HG03045 (cell line): ENCODE results near the gene KCTD5.
"Not testable (repeated sequence)": the region's sequence is repeated elsewhere in the genome, so short reads cannot be mapped to it uniquely, and the experiment has no call there.

Source experiments
- ATAC-seq: cut with Tn5 transposase; IDR thresholded peaks from one replicate; pipeline ENCODE4 v1.9.1; 2021; ENCODE audit warnings: mild to moderate bottlenecking, moderate library complexity; ENCODE audit not compliant: unreplicated experiment

KCTD5 gene

GRCh38 chr16:2721634-2722173 lies 39.4 kb downstream of the KCTD5 start:
- not testable (repeated sequence) for ATAC-seq

DNA sequence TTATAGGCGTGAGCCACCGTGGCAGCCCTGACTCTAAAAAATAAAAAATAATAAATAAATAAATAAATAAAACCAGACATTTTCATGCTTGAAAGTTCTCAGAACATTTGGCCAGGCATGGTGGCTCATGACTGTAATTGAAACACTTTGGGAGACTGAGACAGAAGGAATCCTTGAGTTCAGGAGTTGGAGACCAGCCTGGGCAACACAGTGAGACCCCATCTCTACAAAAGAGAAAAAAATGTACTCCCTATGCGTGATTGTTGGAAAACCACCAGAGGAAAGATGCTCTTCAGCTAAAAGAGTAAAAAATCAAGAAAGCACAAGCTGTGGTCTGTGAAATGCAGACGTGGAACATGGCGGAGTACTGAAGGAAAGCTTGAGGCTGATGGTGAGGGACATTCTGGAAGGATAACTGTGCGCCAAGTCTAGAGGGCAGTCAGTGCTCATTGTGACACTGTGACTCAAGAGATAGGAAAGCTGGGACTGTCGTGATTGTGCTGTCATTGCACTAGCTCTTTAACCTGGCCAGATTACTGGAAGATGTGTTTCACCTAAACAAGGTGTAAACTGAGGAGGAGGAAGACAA lies 41.9 kb downstream of the KCTD5 start:
- ATAC-seq: no peak

GRCh38 chr16:2724816-2725348 lies 42.6 kb downstream of the KCTD5 start:
- no peak for ATAC-seq

- ATAC-seq: no peak
Measured at GRCh38 chr16:2726923-2727322, 44.6 kb downstream of the KCTD5 start.

DNA sequence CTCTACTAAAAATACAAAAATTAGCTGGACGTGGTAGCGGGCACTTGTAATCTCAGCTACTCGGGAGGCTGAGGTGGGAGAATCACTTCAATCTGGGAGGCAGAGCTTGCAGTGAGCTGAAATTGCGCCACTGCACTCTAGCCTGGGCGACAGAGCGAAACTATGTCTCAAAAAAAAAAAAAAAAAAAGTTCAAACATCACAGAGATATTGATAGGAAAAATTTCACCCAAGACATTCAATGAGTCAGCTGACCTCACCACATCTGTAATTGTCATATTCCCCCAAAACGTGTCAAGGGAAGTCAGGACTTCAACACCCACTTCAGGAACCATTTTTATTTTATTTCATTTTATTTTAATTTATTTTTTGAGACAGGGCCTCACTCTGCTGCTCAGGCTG lies 45.7 kb downstream of the KCTD5 start:
- ATAC-seq: no peak

DNA sequence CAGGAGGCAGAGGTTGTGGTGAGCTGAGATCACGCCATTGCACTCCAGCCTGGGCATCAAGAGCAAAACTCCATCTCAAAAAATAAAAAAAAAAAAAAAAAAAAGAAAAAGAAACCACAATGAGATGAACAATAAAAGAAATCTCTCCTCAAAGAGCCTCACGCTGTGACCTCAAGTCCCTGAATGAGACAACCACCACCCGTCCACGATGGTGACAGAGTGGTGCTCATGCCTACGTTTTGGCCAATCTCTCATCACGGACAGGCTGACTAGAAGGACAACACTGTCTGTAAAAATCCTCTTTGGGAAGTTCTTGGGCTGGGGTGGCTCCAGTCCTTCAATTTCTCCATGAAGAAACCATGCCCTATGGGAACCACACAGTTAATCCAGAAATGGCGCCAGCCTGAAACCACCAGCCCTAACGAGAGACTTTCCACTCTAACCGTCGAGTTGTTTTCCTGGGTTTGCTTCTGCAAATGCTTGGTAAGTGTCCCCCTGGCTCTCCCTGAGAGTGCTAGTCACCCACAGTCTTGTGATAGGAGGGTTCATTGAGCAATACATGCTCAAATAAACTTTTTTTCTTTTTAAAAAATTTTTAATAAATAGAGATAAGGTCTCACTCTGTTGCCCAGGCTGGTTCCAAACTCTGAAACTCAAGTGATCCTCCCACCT lies 52.7 kb downstream of the KCTD5 start:
- ATAC-seq: no peak

GRCh38 chr16:2736476-2737237 lies 54.3 kb downstream of the KCTD5 start:
- ATAC-seq: no peak

GRCh38 chr16:2737238-2737605 lies 54.9 kb downstream of the KCTD5 start:
- no peak for ATAC-seq

- no peak for ATAC-seq
Measured at GRCh38 chr16:2737895-2738418, 55.6 kb downstream of the KCTD5 start.

DNA sequence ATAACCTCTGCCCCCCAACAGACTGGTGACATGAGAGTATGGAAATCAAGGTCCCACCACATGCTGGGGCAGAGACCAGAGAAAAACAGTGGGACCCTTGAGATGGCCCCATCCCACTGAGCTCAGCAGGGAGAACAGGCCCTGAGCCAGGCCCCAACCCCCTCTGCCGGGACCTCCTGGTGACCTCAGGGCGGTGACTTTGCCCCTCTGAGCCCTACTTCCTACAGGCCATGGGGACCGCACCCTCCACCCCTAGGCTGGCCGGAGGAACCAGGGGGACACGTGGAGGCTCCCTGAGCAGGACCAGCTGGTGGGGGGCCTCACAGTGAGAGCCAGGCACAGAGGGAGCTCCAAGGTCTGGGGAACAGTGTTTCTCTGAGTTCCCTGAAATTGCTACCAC lies 56.3 kb downstream of the KCTD5 start:
- ATAC-seq: no peak

DNA sequence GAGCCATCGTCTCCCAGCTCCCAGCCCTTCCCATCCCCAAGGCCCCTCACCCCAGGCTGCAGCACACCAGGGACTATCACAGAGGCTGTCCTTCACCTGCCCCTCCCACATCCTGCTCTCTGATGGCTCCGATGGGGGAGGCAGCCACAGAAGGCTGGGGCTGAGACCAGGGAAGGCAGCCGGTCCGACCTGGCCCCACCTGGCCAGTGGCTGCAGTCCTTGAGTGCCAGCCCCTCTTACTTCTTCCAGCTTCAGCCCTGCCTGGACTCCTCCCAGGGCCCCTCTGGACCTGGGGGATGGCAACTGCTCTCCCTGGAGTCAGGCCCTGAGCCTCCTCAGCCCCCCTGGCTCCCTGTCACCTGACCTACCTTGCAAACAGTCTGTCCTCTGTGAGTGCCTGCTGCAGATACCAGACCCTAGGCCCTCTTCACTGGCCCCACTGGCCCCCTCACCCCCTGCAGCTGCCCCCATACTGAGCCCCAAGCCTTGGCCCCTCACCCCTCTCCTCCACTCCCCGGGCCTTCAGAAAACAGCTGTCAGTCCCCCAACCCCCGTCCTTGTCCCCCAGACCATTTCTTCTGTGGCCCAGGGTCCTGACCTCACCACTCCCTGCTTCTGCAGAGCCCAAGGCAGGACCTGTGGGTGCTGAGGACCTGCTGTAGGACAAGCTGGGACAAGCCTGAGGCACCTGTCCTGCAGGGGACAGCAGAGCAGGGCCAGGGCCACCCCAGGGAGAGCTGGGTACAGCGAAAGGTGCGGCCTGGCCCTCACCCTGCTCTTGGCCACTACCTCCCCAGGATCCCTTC lies 57.5 kb downstream of the KCTD5 start:
- ATAC-seq: no peak

DNA sequence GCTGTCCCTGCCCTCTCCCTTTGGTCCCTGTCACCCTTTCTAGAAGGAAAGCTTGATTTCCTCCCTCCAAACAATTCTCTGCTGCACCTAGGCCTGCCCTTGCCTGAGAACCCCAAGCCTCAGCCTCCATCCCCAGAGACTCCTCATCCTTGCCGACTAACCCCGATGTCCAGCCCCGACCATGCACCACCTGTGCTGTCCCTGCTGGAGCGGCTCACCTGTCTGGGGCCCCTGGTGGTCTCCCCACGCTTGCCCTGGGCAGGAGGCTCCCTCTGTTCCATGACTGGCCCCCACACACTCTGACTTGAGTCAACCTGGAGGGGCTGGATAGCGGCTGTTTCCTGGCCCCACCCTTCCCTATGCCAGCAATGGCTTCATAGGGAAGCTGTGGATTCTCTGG lies 58.2 kb downstream of the KCTD5 start:
- no peak for ATAC-seq

- no peak for ATAC-seq
Measured at GRCh38 chr16:2741168-2741567, 58.8 kb downstream of the KCTD5 start.

DNA sequence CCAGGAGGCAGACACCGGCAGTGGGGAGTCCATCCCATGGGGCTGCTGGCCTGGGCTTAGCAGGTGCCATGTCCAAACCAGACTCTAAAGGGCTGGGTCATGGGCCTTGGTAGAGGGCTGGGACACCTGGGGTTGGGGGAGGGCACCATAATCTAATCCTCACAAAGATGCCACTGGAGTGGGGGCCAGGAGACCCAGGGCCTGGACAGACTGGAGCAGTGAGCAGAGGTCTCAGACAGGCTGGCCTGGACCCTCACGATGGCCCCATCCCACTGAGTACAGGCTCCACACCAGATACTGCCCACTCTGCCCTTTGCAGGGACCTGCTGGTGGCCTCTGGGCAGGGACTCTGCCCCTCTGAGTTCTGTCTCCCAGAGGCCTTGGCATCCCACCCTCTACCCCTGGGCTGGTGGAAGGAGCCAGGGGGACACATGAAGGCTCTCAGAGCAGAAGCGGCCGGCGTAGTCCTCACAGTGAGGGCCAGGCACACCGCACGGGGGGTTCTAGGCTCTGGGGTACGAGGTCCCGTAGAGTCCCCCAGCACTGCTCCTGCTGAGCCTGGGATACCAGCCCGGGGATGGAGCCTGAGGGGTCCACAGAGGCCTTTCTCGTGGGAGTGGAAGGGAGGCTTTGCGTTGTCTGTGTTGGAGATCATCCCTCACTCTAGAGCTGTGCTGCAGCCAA lies 60.1 kb downstream of the KCTD5 start:
- no peak for ATAC-seq

- no peak for ATAC-seq
Measured at GRCh38 chr16:2743007-2743810, 60.9 kb downstream of the KCTD5 start.

DNA sequence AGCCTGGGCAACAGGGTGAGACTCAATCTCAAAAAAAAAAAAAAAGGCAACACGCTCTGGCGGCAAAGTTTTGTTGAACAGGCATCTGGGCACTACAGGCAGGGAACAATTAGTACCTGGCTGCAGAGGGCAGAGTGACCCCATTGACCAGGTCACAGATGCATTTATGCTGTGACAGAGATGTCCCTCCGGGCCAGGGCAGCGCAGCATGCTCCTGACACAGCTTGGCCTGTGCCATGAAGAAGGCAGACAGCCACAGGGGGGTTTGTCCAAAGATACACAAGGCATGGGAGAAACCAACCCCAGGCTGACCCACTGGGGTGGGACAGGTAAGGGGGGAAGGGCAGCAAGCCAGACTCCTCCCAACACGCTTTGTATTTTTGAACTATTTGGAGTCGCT lies 62.4 kb downstream of the KCTD5 start:
- no peak for ATAC-seq

DNA sequence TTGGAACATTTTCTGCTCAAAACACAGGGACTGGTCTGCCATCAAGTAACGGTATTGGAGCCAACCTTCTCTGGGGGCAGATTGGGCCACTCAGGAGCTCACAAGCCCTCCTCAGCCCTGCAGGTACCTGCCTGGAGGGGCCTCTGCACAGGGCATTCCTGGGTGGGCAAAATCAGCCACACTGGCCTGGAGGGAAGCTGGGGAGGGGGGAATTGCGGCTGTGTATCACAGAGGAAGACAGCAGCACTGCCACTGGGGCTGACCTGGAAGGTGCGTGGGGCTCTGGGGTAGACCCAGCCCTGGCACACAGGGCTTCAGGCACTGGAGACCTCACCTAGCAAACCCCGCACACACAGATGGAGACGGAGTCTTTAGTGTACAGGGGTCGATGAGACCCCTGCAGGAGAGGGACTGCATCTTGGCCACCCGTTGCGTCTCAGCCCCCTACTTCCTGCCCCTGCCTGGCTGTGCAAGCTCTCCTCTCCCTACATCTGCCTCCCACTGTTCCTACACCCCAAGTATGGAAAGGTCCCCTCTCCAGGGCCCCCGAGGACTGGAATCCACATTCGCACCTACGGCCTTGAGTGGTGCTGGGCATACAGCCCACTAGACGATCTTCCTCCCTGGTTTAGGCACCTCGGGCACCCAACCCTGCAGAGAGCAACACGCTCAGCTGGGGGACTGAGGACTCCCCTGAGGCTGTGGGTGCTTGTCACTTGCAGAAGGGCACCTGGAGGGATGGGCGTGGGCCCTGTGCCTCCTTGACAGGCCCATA lies 63.0 kb downstream of the KCTD5 start:
- no peak for ATAC-seq

DNA sequence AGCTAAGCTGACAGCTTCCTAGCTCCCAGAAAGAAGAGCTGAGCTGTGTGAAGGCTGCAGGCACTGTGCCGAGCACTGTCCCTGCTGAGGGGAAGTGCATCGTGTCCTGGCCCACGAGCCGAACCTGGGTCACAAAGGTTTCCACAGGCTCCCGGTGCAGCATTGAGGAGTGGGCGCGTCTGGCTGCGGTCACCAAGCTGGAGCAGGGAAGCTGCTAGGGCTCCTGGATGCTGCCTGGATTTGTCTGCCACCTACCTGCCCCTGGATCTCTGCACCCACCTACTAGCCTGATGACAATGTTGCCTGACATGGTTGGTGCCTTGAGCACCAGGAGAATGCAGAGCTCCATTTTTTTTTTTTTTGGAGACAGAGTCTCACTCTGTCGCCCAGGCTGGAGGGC lies 63.6 kb downstream of the KCTD5 start:
- no peak for ATAC-seq
